ENCODE data around the gene YAF2. TPM values are rescaled to one million over a fixed set of nuclear protein-coding genes. Genes with fewer than 3 reads are reported as not detected.

YAF2 gene
- total and polyA plus RNA-seq, 2 of the 13 experiments (the other 11 are each of a cell fraction or from before 2014, with no cell fraction given) = 8.4 to 11.7 TPM

DNA sequence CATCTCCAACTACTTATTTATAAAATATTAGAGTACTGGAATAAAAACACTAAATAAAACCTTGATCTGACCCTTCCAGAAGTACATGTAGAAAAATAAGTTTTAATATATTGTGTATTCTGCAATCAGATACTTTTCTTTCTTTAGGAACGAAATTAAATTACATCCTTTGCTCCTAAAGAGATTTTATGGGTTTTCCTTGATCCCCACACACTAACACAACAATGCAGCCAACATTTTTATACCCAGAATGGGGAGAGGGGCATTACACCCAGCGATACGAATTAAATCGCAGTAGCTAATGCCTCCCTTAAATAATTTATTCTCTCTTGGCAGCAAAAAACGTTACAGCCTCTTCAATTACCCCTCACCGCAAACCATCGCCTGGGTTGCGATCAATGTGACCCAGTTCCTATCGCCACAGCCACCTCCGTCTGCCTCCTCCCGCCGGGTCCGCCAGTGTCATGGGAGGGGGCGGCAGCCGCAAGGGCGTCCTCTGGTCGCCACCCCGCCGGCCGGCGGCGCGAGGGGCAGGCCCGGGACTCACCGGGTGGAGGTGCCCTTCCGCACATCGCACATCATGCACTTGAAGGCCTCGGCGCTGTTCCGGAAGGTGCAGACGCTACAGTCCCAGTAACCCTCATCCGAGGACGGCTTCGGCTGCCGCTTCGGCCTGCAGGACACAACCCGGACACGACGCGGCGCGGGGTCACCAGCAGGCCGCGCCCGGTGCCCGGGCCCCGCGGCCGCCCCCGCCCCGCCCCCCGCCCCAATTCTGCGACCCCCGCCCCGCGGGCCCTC lies 796 bp downstream of the YAF2 start (continued):
- TF ChIP-seq, protein P1, sequence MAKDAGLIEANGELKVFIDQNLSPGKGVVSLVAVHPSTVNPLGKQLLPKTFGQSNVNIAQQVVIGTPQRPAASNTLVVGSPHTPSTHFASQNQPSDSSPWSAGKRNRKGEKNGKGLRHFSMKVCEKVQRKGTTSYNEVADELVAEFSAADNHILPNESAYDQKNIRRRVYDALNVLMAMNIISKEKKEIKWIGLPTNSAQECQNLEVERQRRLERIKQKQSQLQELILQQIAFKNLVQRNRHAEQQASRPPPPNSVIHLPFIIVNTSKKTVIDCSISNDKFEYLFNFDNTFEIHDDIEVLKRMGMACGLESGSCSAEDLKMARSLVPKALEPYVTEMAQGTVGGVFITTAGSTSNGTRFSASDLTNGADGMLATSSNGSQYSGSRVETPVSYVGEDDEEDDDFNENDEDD (CRISPR knock-in tag; IDR thresholded peaks at IDR 0.05; ENCODE audit: borderline replicate concordance) = peak; percentile 60; the same call in 1 of the 2 replicates
- TF ChIP-seq SMAD3 (CRISPR knock-in tag; IDR thresholded peaks at IDR 0.05) (no peak), SKI (IDR thresholded peaks at IDR 0.05; ENCODE audit: partially characterized antibody) (peak; percentile 55), KAT8 (CRISPR knock-in tag; IDR thresholded peaks at IDR 0.05) (peak; percentile 35; the same call in 1 of the 2 replicates), ZNF496 (CRISPR knock-in tag; IDR thresholded peaks at IDR 0.05; ENCODE audit: insufficient replicate concordance) (no peak), NPAS2 (CRISPR knock-in tag; IDR thresholded peaks at IDR 0.05; ENCODE audit: borderline replicate concordance) (no peak), HCFC1 (IDR thresholded peaks at IDR 0.05; ENCODE audit: low read depth, low read length) (no peak), KLF16 (CRISPR knock-in tag; IDR thresholded peaks at IDR 0.05) (0 out of 4 replicates have a peak, but pooled peaks of 1 of the 2 experiments have one; percentile 21), MYNN (CRISPR knock-in tag; IDR thresholded peaks at IDR 0.05; ENCODE audit: low read depth) (no peak), NCOR1 (IDR thresholded peaks at IDR 0.05; ENCODE audit: borderline replicate concordance, low read length) (no peak), RFX5 (IDR thresholded peaks at IDR 0.05; ENCODE audit: low read depth, low read length) (no peak), LCORL (IDR thresholded peaks at IDR 0.05) (no peak), LCORL (CRISPR knock-in tag; IDR thresholded peaks at IDR 0.05) (no peak), ZSCAN9 (CRISPR knock-in tag; IDR thresholded peaks at IDR 0.05; ENCODE audit: borderline replicate concordance) (no peak), ZSCAN30 (CRISPR knock-in tag; IDR thresholded peaks at IDR 0.05) (no peak), RARG (CRISPR knock-in tag; IDR thresholded peaks at IDR 0.05; ENCODE audit: low read depth) (no peak), FOSL1 (CRISPR knock-in tag; IDR thresholded peaks at IDR 0.05; ENCODE audit: borderline replicate concordance) (no peak), ZNF24 (IDR thresholded peaks at IDR 0.05) (no peak), FOXK1 (CRISPR knock-in tag; IDR thresholded peaks at IDR 0.05; ENCODE audit: borderline replicate concordance, low read depth) (peak; percentile 35; the same call in 1 of the 2 replicates), ZNF619 (CRISPR knock-in tag; IDR thresholded peaks at IDR 0.05) (no peak)
- TF ChIP-seq, protein P2, sequence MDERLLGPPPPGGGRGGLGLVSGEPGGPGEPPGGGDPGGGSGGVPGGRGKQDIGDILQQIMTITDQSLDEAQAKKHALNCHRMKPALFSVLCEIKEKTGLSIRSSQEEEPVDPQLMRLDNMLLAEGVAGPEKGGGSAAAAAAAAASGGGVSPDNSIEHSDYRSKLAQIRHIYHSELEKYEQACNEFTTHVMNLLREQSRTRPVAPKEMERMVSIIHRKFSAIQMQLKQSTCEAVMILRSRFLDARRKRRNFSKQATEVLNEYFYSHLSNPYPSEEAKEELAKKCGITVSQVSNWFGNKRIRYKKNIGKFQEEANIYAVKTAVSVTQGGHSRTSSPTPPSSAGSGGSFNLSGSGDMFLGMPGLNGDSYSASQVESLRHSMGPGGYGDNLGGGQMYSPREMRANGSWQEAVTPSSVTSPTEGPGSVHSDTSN (CRISPR knock-in tag; IDR thresholded peaks at IDR 0.05) = no peak
- TF ChIP-seq, protein P3, sequence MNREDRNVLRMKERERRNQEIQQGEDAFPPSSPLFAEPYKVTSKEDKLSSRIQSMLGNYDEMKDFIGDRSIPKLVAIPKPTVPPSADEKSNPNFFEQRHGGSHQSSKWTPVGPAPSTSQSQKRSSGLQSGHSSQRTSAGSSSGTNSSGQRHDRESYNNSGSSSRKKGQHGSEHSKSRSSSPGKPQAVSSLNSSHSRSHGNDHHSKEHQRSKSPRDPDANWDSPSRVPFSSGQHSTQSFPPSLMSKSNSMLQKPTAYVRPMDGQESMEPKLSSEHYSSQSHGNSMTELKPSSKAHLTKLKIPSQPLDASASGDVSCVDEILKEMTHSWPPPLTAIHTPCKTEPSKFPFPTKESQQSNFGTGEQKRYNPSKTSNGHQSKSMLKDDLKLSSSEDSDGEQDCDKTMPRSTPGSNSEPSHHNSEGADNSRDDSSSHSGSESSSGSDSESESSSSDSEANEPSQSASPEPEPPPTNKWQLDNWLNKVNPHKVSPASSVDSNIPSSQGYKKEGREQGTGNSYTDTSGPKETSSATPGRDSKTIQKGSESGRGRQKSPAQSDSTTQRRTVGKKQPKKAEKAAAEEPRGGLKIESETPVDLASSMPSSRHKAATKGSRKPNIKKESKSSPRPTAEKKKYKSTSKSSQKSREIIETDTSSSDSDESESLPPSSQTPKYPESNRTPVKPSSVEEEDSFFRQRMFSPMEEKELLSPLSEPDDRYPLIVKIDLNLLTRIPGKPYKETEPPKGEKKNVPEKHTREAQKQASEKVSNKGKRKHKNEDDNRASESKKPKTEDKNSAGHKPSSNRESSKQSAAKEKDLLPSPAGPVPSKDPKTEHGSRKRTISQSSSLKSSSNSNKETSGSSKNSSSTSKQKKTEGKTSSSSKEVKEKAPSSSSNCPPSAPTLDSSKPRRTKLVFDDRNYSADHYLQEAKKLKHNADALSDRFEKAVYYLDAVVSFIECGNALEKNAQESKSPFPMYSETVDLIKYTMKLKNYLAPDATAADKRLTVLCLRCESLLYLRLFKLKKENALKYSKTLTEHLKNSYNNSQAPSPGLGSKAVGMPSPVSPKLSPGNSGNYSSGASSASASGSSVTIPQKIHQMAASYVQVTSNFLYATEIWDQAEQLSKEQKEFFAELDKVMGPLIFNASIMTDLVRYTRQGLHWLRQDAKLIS (CRISPR knock-in tag; IDR thresholded peaks at IDR 0.05) = no peak
- TF ChIP-seq, protein P4, sequence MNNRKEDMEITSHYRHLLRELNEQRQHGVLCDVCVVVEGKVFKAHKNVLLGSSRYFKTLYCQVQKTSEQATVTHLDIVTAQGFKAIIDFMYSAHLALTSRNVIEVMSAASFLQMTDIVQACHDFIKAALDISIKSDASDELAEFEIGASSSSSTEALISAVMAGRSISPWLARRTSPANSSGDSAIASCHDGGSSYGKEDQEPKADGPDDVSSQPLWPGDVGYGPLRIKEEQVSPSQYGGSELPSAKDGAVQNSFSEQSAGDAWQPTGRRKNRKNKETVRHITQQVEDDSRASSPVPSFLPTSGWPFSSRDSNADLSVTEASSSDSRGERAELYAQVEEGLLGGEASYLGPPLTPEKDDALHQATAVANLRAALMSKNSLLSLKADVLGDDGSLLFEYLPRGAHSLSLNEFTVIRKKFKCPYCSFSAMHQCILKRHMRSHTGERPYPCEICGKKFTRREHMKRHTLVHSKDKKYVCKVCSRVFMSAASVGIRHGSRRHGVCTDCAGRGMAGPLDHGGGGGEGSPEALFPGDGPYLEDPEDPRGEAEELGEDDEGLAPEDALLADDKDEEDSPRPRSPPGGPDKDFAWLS (CRISPR knock-in tag; IDR thresholded peaks at IDR 0.05; ENCODE audit: borderline replicate concordance) = no peak

Measured in HepG2 (cell line).